A549 (cell line): ENCODE results near the gene CREBL2. TPM values are rescaled to one million over a fixed set of nuclear protein-coding genes. Genes with fewer than 3 reads are reported as not detected.

ENCODE experiments used
- ATAC-seq, 2 experiments: fragments of 200-7000 bp in 1 of 2; fragments of >200 bp in 1 of 2; cut with Nextera tagmentation in 1 of 2; cut with Tn5 transposase in 1 of 2; 3 replicates each; pipeline versions ENCODE4 v1.8.0 to v1.9.1; 2018 to 2020; ENCODE audit warnings: mild to moderate bottlenecking in 1 of 2, moderate library complexity in 1 of 2
- CTCF ChIA-PET: fragments of 300-600 bp; sonication (Branson Sonifier 250); formaldehyde crosslinking; extraction: SDS; loops from one replicate; lab custom pipeline; 2021; ENCODE audit warnings: antibody characterized with exemption, inconsistent platforms; lab: Yijun Ruan, JAX
- POLR2A ChIA-PET: fragments of 350-600 bp; formaldehyde crosslinking; extraction: SDS; loops from one replicate; lab custom pipeline; 2021; ENCODE audit warnings: antibody characterized with exemption, inconsistent platforms; lab: Yijun Ruan, JAX
- DNase-seq, 2 experiments: peaks; one replicate each; pipeline versions ENCODE4 v3.0.0 to v3.0.0-alpha.2; 2011 to 2016; ENCODE audit warnings: low read depth in 1 of 2, low spot score in 1 of 2
- FAIRE-seq: peaks from 2 replicates; lab custom pipeline; 2011; peaks lifted over from hg19 to GRCh38; lab: Jason Lieb, UNC
- H3K27ac ChIP-seq, 2 experiments: fragments of >200 bp; sonication (Bioruptor Twin); formaldehyde crosslinking; 3 replicates each; pipeline ENCODE4 v1.5.1; 2016 to 2017
- H3K4me1 ChIP-seq: fragments of >200 bp; sonication (Bioruptor Twin); formaldehyde crosslinking; 3 replicates; pipeline ENCODE4 v1.6.1; 2016
- H3K4me2 ChIP-seq: fragments of >200 bp; sonication (Bioruptor Twin); formaldehyde crosslinking; 3 replicates; pipeline ENCODE4 v1.6.1; 2016
- H3K4me3 ChIP-seq: fragments of >200 bp; sonication (Bioruptor Twin); formaldehyde crosslinking; 3 replicates; pipeline ENCODE4 v1.5.1; 2016
- H3K9me3 ChIP-seq: fragments of >200 bp; sonication (Bioruptor Twin); formaldehyde crosslinking; 3 replicates; pipeline ENCODE4 v1.6.1; 2016
- CBX2 ChIP-seq: fragments of 200-600 bp; sonication (generic); IDR thresholded peaks from 2 replicates; pipeline ENCODE4 v1.6.1; 2016; ENCODE audit warnings: low read depth, mild to moderate bottlenecking, borderline replicate concordance
- CEBPB ChIP-seq, 2 experiments: fragments of >200 bp in 1 of 2; sonication (Bioruptor Twin) in 1 of 2; formaldehyde crosslinking in 1 of 2; IDR thresholded peaks; 2 replicates each; pipeline ENCODE4 v1.6.1; 2012 to 2016
- CHD4 ChIP-seq: fragments of 200-600 bp; sonication (generic); IDR thresholded peaks from 2 replicates; pipeline ENCODE4 v1.6.1; 2016; ENCODE audit warnings: antibody characterized with exemption, mild to moderate bottlenecking, borderline replicate concordance
- ESRRA ChIP-seq: fragments of 150-350 bp; IDR thresholded peaks from 2 replicates; pipeline ENCODE4 v1.6.1; 2014; ENCODE audit warnings: mild to moderate bottlenecking, low read length, borderline replicate concordance
- FOSB ChIP-seq: fragments of 250-450 bp; sonication (Bioruptor Pico); IDR thresholded peaks from 2 replicates; pipeline ENCODE4 v1.5.0; 2020; ENCODE audit warnings: mild to moderate bottlenecking, moderate library complexity
- GATA3 ChIP-seq: IDR thresholded peaks from 2 replicates; pipeline ENCODE4 v1.6.1; 2012; ENCODE audit warnings: borderline replicate concordance
- HOXB13 ChIP-seq: fragments of 250-450 bp; sonication (Bioruptor Pico); IDR thresholded peaks from 2 replicates; pipeline ENCODE4 v1.5.0; 2020; ENCODE audit warnings: low read depth, mild to moderate bottlenecking, moderate library complexity
- JUN ChIP-seq, 2 experiments: fragments of >200 bp; sonication (Bioruptor Twin); formaldehyde crosslinking; IDR thresholded peaks; 2 replicates in 1 of 2; 3 replicates in 1 of 2; pipeline ENCODE4 v1.6.1; 2016 to 2017
- KDM1A ChIP-seq: fragments of 200-600 bp; sonication (generic); IDR thresholded peaks from 2 replicates; pipeline ENCODE4 v1.6.1; 2016; ENCODE audit warnings: low read depth, mild to moderate bottlenecking
- MAFK ChIP-seq: fragments of 450-650 bp; IDR thresholded peaks from 2 replicates; pipeline ENCODE4 v1.6.1; 2014; ENCODE audit not compliant: partially characterized antibody
- MAZ ChIP-seq: fragments of 150-350 bp; IDR thresholded peaks from 2 replicates; pipeline ENCODE4 v1.6.1; 2014; ENCODE audit warnings: antibody characterized with exemption, low read depth, low read length, borderline replicate concordance
- NPAS2 ChIP-seq: fragments of 250-450 bp; sonication (Bioruptor Pico); IDR thresholded peaks from 2 replicates; pipeline ENCODE4 v1.8.0; 2022; ENCODE audit warnings: mild to moderate bottlenecking, moderate library complexity, borderline replicate concordance
- NR3C1 ChIP-seq: fragments of >200 bp; sonication (Bioruptor Twin); formaldehyde crosslinking; IDR thresholded peaks from 3 replicates; pipeline ENCODE4 v1.6.1; 2017
- RAD21 ChIP-seq, 2 experiments: fragments of >200 bp in 1 of 2; sonication (Bioruptor Twin) in 1 of 2; formaldehyde crosslinking in 1 of 2; IDR thresholded peaks in 1 of 2; conservative IDR thresholded peaks in 1 of 2; 2 replicates in 1 of 2; 3 replicates in 1 of 2; pipeline ENCODE4 v1.6.1; 2012 to 2018; ENCODE audit warnings: inconsistent platforms in 1 of 2
- RNF2 ChIP-seq: fragments of 200-600 bp; sonication (generic); IDR thresholded peaks from 2 replicates; pipeline ENCODE4 v1.6.1; 2016; ENCODE audit warnings: low read depth, mild to moderate bottlenecking, antibody characterized with exemption, moderate library complexity, borderline replicate concordance
- SMC3 ChIP-seq: fragments of >200 bp; sonication (Bioruptor Twin); formaldehyde crosslinking; IDR thresholded peaks from 3 replicates; pipeline ENCODE4 v1.6.1; 2018; ENCODE audit warnings: inconsistent platforms
- ZNF302 ChIP-seq: fragments of 250-450 bp; sonication (Bioruptor Pico); IDR thresholded peaks from 2 replicates; pipeline ENCODE4 v1.9.0; 2021; ENCODE audit warnings: inconsistent platforms, mild to moderate bottlenecking, moderate library complexity
- WGBS: methylation state at CpG from one replicate; pipeline ENCODE4 v1.1.6; 2017; ENCODE audit errors: missing lambda C conversion rate; 5-methylcytosine and 5-hydroxymethylcytosine counted together
- polyA plus RNA-seq, 4 experiments: library from polyadenylated mRNA; depleted of rRNA in 3 of 4; stranded (reverse); fragments of >200 nt; fragmentation: RNase III in 1 of 4; extraction: RNeasy Plus Mini Kit Qiagen cat#74134 plus additional on column Dnase treatment in 1 of 4; gene quantifications; 2 replicates in 3 of 4; 3 replicates in 1 of 4; pipeline ENCODE4 v1.2.3, GENCODE V29; 2011 to 2017
- TF ChIP-seq, protein P1 (sequence below): fragments of >200 bp; sonication (Bioruptor Twin); formaldehyde crosslinking; IDR thresholded peaks from 3 replicates; pipeline ENCODE4 v1.5.1; 2016

The CREBL2 gene
- polyA plus RNA-seq, 2 of the 4 experiments (the other 2 are of a cell fraction): 24.3 to 31.4 TPM

DNA sequence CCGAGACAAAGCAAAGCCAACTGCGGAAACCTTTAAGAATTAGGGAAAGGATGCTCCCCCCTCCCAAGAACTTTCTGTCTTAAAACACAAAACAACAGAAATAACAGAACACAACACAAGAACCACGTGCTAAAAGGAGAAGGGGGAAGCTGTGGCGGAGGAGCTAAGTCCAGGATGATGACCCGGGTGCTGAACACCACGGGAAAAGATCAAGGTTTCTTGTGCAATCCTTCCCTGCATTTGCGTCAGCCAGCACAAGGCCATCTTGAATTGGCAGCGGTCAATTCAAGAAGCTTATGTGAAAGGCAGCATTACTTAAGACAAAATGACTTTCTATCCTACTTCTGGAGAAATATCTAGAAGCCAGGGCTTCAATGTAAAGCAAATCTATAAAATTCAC is 11.0 kb upstream of the CREBL2 start:
- Histone ChIP-seq H3K27ac (peak overlapping the region in 1 of 2 experiments; percentile 52; a peak in 3 of 6 replicates), H3K4me1 (no peaks in the 10 kb centered on the region; the same call in 2 of the 3 replicates), H3K4me3 (no peak overlapping the region), H3K9me3 (no peaks in the 10 kb centered on the region), H3K4me2 (no peak overlapping the region)
- no peak for FAIRE-seq
- TF ChIP-seq MAZ (no peak), KDM1A (no peak), JUN (IDR thresholded peaks at IDR 0.05) (no peak), CEBPB (IDR thresholded peaks at IDR 0.05) (peak; percentile 40 to 78; a peak in 3 of 4 replicates), CHD4 (no peak), HOXB13 (CRISPR knock-in tag) (no peak), NR3C1 (no peak)
- DNase-seq: peak in 1 of 2 experiments; percentile 36
- 68% methylated on average over 8 of the region's 8 CpGs for WGBS
- ChIA-PET POLR2A (no interaction called here), CTCF (interaction anchor here (0.6 kb wide), 1 partner anchor 241 kb away, joined by 5 read pairs; no protein-coding TSS in a partner anchor)
- ATAC-seq: no peak

DNA sequence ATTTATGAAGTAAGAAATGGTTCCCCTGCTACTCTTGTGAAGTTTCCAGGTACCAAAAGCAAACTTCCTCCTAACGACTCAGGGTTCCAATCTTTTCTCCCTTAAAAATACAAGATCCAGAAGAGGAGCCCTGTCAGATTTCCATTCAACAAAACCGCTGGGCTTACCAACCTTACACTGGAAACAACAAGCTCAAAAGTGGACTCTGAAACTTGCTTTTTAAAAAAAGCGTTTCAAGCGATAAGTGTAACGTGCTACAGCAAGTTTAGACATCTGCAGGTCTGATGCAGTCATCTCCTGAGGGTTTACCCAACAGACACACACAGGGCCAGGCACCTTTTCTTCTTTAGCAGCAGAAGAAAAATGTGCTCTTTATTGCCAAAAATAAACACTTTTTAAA is 6.9 kb upstream of the CREBL2 start:
- POLR2A ChIA-PET: no interaction called here
- no peak for ATAC-seq
- 89% methylated on average over 5 of the region's 5 CpGs for WGBS

GRCh38 chr12:12606781-12607589 is 4.7 kb upstream of the CREBL2 start:
- no peak for ATAC-seq
- no peaks in the 10 kb centered on the region for H3K9me3 ChIP-seq
- peak overlapping the region; percentile 36 to 76; a peak in 4 of 6 replicates for H3K27ac ChIP-seq
- peaks cover 21% of the 10 kb centered on the region for H3K4me1 ChIP-seq
- TF ChIP-seq GATA3 (no peak), NPAS2 (CRISPR knock-in tag) (no peak), MAFK (peak; percentile 51)
- TF ChIP-seq, all 56 proteins: peak for 1
- H3K4me3 ChIP-seq: no peak overlapping the region
- H3K4me2 ChIP-seq: peak overlapping the region; percentile 42; the same call in 1 of the 3 replicates
- FAIRE-seq (no peak), DNase-seq (peak in 1 of 2 experiments; percentile 16)
- CTCF ChIA-PET: interaction anchor here (0.6 to 1.0 kb wide), 4 partner anchors 47 to 221 kb away, joined by 3 to 6 read pairs (median 3); no protein-coding TSS in a partner anchor
- WGBS: 60% methylated on average over 7 of the region's 7 CpGs
- POLR2A ChIA-PET: no interaction called here

More for the DNA sequence above, 6.9 kb upstream of the CREBL2 start:
- CTCF ChIA-PET: no interaction called here
- Histone ChIP-seq H3K4me3 (no peak overlapping the region), H3K4me1 (peaks cover 16% of the 10 kb centered on the region), H3K27ac (no peak overlapping the region), H3K4me2 (no peak overlapping the region), H3K9me3 (no peaks in the 10 kb centered on the region)
- DNase-seq (no peak), FAIRE-seq (no peak)
- TF ChIP-seq CBX2 (no peak), FOSB (CRISPR knock-in tag) (no peak), RNF2 (no peak), ESRRA (no peak)

GRCh38 chr12:12608557-12608957 is 3.1 kb upstream of the CREBL2 start:
- FAIRE-seq: no peak
- CTCF ChIA-PET: interaction anchor here (0.5 to 1.5 kb wide), 6 partner anchors 44 to 251 kb away, joined by 3 to 7 read pairs (median 4); partner anchors contain the start of gene BORCS5

More at GRCh38 chr12:12608557-12608957, 3.1 kb upstream of the CREBL2 start:
- POLR2A ChIA-PET: interaction anchor here (0.7 kb wide), 1 partner anchor 232 kb away, joined by 3 read pairs; no protein-coding TSS in a partner anchor
- Histone ChIP-seq H3K27ac (peak overlapping the region; percentile 38 to 76), H3K4me2 (no peak overlapping the region), H3K4me3 (no peak overlapping the region), H3K9me3 (no peaks in the 10 kb centered on the region), H3K4me1 (peaks cover 30% of the 10 kb centered on the region)
- peak; percentile 64 for TF ChIP-seq SMC3
- TF ChIP-seq, protein P1, sequence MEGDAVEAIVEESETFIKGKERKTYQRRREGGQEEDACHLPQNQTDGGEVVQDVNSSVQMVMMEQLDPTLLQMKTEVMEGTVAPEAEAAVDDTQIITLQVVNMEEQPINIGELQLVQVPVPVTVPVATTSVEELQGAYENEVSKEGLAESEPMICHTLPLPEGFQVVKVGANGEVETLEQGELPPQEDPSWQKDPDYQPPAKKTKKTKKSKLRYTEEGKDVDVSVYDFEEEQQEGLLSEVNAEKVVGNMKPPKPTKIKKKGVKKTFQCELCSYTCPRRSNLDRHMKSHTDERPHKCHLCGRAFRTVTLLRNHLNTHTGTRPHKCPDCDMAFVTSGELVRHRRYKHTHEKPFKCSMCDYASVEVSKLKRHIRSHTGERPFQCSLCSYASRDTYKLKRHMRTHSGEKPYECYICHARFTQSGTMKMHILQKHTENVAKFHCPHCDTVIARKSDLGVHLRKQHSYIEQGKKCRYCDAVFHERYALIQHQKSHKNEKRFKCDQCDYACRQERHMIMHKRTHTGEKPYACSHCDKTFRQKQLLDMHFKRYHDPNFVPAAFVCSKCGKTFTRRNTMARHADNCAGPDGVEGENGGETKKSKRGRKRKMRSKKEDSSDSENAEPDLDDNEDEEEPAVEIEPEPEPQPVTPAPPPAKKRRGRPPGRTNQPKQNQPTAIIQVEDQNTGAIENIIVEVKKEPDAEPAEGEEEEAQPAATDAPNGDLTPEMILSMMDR: peak; percentile 42; the same call in 2 of the 3 replicates
- TF ChIP-seq RAD21 (conservative IDR thresholded peaks at IDR 0.05 in 1 of 2, IDR thresholded peaks at IDR 0.05 in 1 of 2): peak; percentile 70; a peak in 4 of 5 replicates
- TF ChIP-seq ZNF302: no peak
- no peak for TF ChIP-seq MAFK
- ATAC-seq (0 out of 6 replicates have a peak, but pooled peaks of 1 of the 2 experiments have one; percentile 36), DNase-seq (peak; percentile 28 to 68)
- 94% methylated on average over 1 of the region's 1 CpG for WGBS
